Measurements from ENCODE around the gene ARHGAP36. TPM values are rescaled to one million over a fixed set of nuclear protein-coding genes. Genes with fewer than 3 reads are reported as not detected.

Gene ARHGAP36
- total RNA-seq, 2 experiments from 2014 or later: not detected

- no peaks in the 10 kb centered on the region for H3K4me1 Mint-ChIP-seq (ENCODE audit: low read depth)
- POLR2A ChIA-PET: no interaction called here
- H3K27ac Mint-ChIP-seq: no peak overlapping the region
- TF ChIP-seq, protein P1, sequence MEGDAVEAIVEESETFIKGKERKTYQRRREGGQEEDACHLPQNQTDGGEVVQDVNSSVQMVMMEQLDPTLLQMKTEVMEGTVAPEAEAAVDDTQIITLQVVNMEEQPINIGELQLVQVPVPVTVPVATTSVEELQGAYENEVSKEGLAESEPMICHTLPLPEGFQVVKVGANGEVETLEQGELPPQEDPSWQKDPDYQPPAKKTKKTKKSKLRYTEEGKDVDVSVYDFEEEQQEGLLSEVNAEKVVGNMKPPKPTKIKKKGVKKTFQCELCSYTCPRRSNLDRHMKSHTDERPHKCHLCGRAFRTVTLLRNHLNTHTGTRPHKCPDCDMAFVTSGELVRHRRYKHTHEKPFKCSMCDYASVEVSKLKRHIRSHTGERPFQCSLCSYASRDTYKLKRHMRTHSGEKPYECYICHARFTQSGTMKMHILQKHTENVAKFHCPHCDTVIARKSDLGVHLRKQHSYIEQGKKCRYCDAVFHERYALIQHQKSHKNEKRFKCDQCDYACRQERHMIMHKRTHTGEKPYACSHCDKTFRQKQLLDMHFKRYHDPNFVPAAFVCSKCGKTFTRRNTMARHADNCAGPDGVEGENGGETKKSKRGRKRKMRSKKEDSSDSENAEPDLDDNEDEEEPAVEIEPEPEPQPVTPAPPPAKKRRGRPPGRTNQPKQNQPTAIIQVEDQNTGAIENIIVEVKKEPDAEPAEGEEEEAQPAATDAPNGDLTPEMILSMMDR (IDR thresholded peaks at IDR 0.05): no peak
- no peaks in the 10 kb centered on the region for H3K9me3 Mint-ChIP-seq
- no peak overlapping the region for H3K4me3 Mint-ChIP-seq
- CTCF ChIA-PET: no interaction called here
- DNase-seq (no peak), ATAC-seq (no peak)
- H3K36me3 Mint-ChIP-seq (ENCODE audit: low read depth): no peaks in the 10 kb centered on the region
- intact Hi-C loops (cut with micrococcal nuclease): no loop called here
- no peaks in the 10 kb centered on the region for H3K27me3 Mint-ChIP-seq
These were observed 24.1 kb upstream of the ARHGAP36 start for GRCh38 chrX:131034063-131034462.

DNA sequence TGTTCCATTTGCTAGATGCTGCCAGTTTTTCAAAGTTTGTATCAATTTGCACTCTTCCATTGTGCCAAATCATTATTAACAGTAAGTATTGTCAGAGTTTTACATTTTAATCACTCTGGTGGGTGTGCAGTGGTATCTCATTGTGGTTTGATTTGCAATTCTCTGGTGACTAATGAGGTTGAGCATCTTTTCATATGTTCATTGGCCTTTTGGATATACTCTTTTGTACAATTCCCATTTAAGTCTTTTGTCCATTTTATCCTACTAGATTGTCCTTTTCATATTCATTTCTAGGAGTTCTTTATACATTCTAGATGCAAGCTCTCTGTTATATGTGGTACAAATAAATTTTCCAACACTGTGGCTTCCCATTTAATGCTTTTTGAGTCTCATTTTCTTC, 17.4 kb upstream of the ARHGAP36 start:
- H3K9me3 Mint-ChIP-seq: no peaks in the 10 kb centered on the region
- peaks cover 5% of the 10 kb centered on the region for H3K27me3 Mint-ChIP-seq
- H3K36me3 Mint-ChIP-seq (ENCODE audit: low read depth): no peaks in the 10 kb centered on the region
- POLR2A ChIA-PET: no interaction called here
- TF ChIP-seq, protein P1 (IDR thresholded peaks at IDR 0.05): no peak
- H3K27ac Mint-ChIP-seq: no peak overlapping the region
- intact Hi-C loops (cut with micrococcal nuclease): no loop called here
- CTCF ChIA-PET: no interaction called here
- DNase-seq: no peak
- H3K4me3 Mint-ChIP-seq: no peak overlapping the region
- no peak for ATAC-seq
- H3K4me1 Mint-ChIP-seq (ENCODE audit: low read depth): no peaks in the 10 kb centered on the region

GRCh38 chrX:131041667-131042066, 16.5 kb upstream of the ARHGAP36 start:
- intact Hi-C loops (cut with micrococcal nuclease): no loop called here
- TF ChIP-seq, protein P1 (IDR thresholded peaks at IDR 0.05): no peak
- ChIA-PET POLR2A (no interaction called here), CTCF (no interaction called here)
- Mint-ChIP-seq H3K27me3 (peaks cover 7% of the 10 kb centered on the region), H3K27ac (no peak overlapping the region), H3K4me1 (ENCODE audit: low read depth) (no peaks in the 10 kb centered on the region), H3K36me3 (ENCODE audit: low read depth) (no peaks in the 10 kb centered on the region), H3K9me3 (no peaks in the 10 kb centered on the region), H3K4me3 (no peak overlapping the region)
- ATAC-seq (no peak), DNase-seq (no peak)

GRCh38 chrX:131045726-131046125, 12.4 kb upstream of the ARHGAP36 start:
- intact Hi-C loops (cut with micrococcal nuclease): no loop called here
- ChIA-PET POLR2A (no interaction called here), CTCF (no interaction called here)
- DNase-seq (no peak), ATAC-seq (no peak)
- Mint-ChIP-seq H3K9me3 (no peaks in the 10 kb centered on the region), H3K4me1 (ENCODE audit: low read depth) (no peaks in the 10 kb centered on the region), H3K27ac (no peak overlapping the region), H3K4me3 (no peak overlapping the region), H3K27me3 (peaks cover 7% of the 10 kb centered on the region), H3K36me3 (ENCODE audit: low read depth) (no peaks in the 10 kb centered on the region)
- TF ChIP-seq, protein P1 (IDR thresholded peaks at IDR 0.05): no peak

DNA sequence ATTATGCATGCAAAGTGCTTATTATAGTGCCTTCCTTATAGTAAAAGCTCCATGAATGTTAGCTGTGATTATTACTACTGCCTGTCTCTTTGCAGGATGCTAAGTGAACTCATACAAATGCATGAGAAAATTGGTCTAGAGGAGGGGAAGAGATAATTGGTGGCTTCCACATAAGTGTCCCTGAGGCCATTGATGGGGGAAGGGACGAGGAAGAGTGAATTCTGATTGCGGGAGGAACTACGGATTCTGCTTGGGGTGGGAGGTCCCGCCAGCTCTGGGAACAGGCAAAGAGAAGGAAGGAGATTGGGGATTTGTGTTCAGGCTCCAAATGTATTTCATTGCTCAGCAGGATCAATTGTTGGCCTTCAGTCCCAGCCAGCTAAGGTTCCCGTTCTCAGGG, 11.6 kb upstream of the ARHGAP36 start:
- H3K36me3 Mint-ChIP-seq (ENCODE audit: low read depth): no peaks in the 10 kb centered on the region
- TF ChIP-seq, protein P1 (IDR thresholded peaks at IDR 0.05): no peak

More for the DNA sequence above, 11.6 kb upstream of the ARHGAP36 start:
- Mint-ChIP-seq H3K4me1 (ENCODE audit: low read depth) (no peaks in the 10 kb centered on the region), H3K27me3 (peaks cover 6% of the 10 kb centered on the region), H3K9me3 (no peaks in the 10 kb centered on the region), H3K4me3 (no peak overlapping the region), H3K27ac (no peak overlapping the region)
- POLR2A ChIA-PET: no interaction called here
- intact Hi-C loops (cut with micrococcal nuclease): no loop called here
- CTCF ChIA-PET: no interaction called here
- DNase-seq (no peak), ATAC-seq (no peak)

All from activated CD8-positive, alpha-beta T cell treated with anti-CD3 and anti-CD28 coated beads for 36 hours (primary cell).